Cerebellar nuclear complex (tissue), 1 donor: ENCODE measurements around the gene STAB1.

Experiments
- DNase-seq, 2 experiments: peaks; one replicate each; lab custom pipeline; 2025; lab: John Stamatoyannopoulos, UW

The STAB1 gene

DNA sequence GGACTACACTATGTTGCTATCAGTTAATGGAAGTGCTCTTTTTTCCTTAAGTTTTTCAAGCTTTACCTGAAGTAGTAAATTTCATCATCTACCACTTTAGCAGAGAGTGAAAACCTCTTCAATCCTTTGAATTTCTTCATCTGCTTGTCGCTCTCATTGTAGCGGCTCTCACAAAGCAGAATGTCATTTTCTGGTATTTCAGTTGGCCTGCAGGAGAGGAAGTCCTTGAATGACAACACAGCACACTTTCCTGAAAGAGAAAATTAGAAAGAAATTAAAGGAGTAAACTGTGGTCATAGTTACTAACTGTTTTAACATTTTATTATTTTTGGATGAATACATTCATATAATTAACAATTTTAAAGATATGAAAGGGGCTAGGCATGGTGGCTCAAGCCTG lies 68.8 kb downstream of the STAB1 start:
- no peak for DNase-seq

DNA sequence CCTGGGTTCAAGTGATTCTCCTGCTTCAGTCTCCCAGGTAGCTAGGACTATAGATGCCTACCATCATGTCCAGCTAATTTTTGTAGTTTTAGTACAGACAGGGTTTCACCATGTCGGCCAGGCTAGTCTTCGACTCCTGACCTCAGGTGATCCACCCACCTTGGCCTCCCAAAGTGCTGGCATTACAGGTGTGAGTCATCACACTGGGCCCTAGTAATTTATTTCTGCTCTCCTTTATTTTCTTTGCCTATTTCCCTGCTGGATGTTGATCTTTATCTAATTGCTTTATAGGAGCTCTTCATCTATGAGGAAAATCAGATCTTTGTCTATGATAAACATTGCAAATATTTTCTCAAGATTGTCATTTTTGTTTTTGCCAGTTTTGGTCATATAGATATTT lies 72.9 kb downstream of the STAB1 start:
- DNase-seq: no peak

DNA sequence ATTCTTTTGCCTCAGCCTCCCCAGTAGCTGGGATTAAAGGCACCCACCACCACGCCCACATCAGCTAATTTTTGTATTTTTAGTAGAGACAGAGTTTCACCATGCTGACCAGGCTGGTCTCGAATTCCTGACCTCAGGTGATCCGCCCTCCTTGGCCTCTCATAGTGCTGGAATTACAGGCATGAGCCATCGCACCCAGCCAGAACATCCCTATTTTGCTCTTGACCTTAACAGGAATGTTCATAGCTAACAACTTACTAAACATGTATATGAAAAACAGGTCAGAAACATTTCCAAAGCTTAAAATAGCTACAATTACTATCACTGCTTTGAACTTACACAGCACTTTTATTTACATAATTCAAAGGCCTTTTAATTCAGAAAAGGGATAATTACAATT lies 74.9 kb downstream of the STAB1 start:
- DNase-seq: no peak

DNA sequence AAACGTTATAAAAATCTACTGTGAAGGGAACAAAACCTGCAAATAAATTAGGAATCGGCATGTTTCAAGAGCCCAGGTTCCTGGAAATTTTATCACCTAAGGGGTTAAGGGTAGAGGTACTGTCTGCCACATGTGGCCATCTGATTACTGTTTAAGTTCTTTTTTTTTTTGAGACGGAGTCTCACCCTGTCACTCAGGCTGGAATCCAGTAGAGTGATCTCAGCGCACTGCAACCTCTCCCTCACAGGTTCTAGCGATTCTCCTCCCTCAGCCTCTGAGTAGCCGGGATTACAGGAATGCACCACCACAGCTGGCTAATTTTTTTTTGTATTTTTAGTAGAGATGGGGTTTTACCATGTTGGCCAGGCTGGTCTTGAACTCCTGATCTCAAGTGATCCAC lies 77.1 kb downstream of the STAB1 start:
- DNase-seq: no peak
